DND-41 (cell line): ENCODE results near the gene CACTIN.

Source experiments
- ATAC-seq: fragments of 200-7000 bp; cut with Tn5 transposase; 3 replicates; pipeline ENCODE4 v1.9.1; 2021; ENCODE audit warnings: low read depth; ENCODE audit not compliant: insufficient read depth
- DNase-seq: peaks from one replicate; pipeline ENCODE4 v3.0.0-alpha.2; 2020
- H2AFZ ChIP-seq: 2 replicates; pipeline ENCODE4 v1.6.0; 2012; ENCODE audit warnings: low read depth, low read length
- H3K27ac ChIP-seq: 2 replicates; pipeline ENCODE4 v1.5.1; 2012; ENCODE audit warnings: low read length, inconsistent platforms
- H3K27me3 ChIP-seq: fragments of 200-600 bp; sonication (generic); 2 replicates; pipeline ENCODE4 v1.6.0; 2012; ENCODE audit warnings: low read length, mild to moderate bottlenecking, inconsistent platforms; ENCODE audit not compliant: insufficient read depth, poor library complexity
- H3K36me3 ChIP-seq: 2 replicates; pipeline ENCODE4 v1.5.1; 2012; ENCODE audit warnings: low read length, inconsistent platforms; ENCODE audit not compliant: insufficient read depth
- H3K4me1 ChIP-seq: 2 replicates; pipeline ENCODE4 v1.5.1; 2012; ENCODE audit warnings: mild to moderate bottlenecking, low read length; ENCODE audit not compliant: insufficient read depth
- H3K4me2 ChIP-seq: 2 replicates; pipeline ENCODE4 v1.6.0; 2012; ENCODE audit warnings: mild to moderate bottlenecking, moderate library complexity, low read length, inconsistent platforms; ENCODE audit not compliant: insufficient read depth
- H3K4me3 ChIP-seq, 2 experiments: fragments of 200-600 bp in 1 of 2; shearing (Covaris generic) in 1 of 2; 2 replicates each; pipeline ENCODE4 v1.5.1; 2012 to 2016; ENCODE audit warnings: inconsistent platforms in 2 of 2, low read length in 2 of 2, mild to moderate bottlenecking in 2 of 2, low read depth in 1 of 2, moderate library complexity in 1 of 2
- H3K79me2 ChIP-seq: 2 replicates; pipeline ENCODE4 v1.6.0; 2012; ENCODE audit warnings: low read length, inconsistent platforms; ENCODE audit not compliant: insufficient read depth
- H3K9ac ChIP-seq: 2 replicates; pipeline ENCODE4 v1.6.0; 2012; ENCODE audit warnings: low read depth, mild to moderate bottlenecking, inconsistent platforms, low read length, moderate library complexity
- H3K9me3 ChIP-seq: 2 replicates; pipeline ENCODE4 v1.5.1; 2012; ENCODE audit warnings: low read length, moderate library complexity, mild to moderate bottlenecking, inconsistent platforms; ENCODE audit not compliant: insufficient read depth, severe bottlenecking
- H4K20me1 ChIP-seq: 2 replicates; pipeline ENCODE4 v1.6.0; 2012; ENCODE audit warnings: low read length; ENCODE audit not compliant: insufficient read depth
- EZH2 ChIP-seq: IDR thresholded peaks from 3 replicates; pipeline ENCODE4 v1.6.1; 2012; ENCODE audit warnings: borderline replicate concordance, low read depth, mild to moderate bottlenecking, moderate library complexity, low read length, inconsistent platforms; ENCODE audit not compliant: severe bottlenecking
- TF ChIP-seq, protein P1 (sequence below): IDR thresholded peaks from 2 replicates; pipeline ENCODE4 v1.5.1; 2012; ENCODE audit warnings: borderline replicate concordance, low read length, moderate library complexity, mild to moderate bottlenecking; ENCODE audit not compliant: poor library complexity, severe bottlenecking; ENCODE audit errors: extremely low read depth

CACTIN gene

DNA sequence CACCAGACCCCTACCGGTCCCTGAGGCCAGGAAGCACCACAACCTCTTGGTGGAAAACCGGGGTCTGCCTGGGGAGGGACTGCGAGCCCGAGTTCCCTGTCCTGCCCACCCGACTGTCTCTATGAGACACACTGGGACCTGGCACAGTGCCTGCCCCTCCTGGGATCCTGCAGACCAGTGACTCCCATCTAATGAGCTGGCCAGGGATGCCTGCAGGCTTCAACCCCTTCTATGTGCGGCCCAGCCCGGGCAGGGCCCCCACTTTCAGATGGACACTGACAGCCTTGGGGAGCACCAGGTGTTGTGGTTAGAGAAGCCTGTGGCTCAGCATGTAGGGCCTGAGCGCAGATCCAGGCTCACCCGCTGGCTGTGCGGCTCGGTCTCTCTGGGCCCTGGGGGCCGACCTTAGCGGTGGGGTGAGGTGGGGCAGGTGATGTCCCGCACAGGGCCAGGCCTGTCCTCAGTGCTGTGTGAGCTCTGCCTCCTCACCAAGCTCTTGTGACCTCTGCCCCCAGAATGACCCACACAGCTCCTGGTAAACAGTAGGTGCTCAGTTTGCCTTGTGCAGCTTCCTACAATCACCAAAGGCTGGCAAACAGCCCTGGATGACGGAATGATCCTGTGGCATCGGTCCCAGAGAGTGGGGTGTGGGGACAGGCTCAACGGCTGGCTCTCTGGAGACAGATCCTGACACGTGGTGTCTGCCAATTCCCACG, 17.9 kb upstream of the CACTIN start:
- H3K4me3 ChIP-seq: no peak overlapping the region
- H3K4me2 ChIP-seq: no peak overlapping the region
- no peaks in the 10 kb centered on the region; the same call in 1 of the 2 replicates for H4K20me1 ChIP-seq
- no peak overlapping the region for H3K27ac ChIP-seq
- no peak for TF ChIP-seq EZH2
- TF ChIP-seq, protein P1, sequence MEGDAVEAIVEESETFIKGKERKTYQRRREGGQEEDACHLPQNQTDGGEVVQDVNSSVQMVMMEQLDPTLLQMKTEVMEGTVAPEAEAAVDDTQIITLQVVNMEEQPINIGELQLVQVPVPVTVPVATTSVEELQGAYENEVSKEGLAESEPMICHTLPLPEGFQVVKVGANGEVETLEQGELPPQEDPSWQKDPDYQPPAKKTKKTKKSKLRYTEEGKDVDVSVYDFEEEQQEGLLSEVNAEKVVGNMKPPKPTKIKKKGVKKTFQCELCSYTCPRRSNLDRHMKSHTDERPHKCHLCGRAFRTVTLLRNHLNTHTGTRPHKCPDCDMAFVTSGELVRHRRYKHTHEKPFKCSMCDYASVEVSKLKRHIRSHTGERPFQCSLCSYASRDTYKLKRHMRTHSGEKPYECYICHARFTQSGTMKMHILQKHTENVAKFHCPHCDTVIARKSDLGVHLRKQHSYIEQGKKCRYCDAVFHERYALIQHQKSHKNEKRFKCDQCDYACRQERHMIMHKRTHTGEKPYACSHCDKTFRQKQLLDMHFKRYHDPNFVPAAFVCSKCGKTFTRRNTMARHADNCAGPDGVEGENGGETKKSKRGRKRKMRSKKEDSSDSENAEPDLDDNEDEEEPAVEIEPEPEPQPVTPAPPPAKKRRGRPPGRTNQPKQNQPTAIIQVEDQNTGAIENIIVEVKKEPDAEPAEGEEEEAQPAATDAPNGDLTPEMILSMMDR: no peak
- DNase-seq: no peak
- H3K4me1 ChIP-seq: no peaks in the 10 kb centered on the region
- no peak overlapping the region for H2AFZ ChIP-seq
- H3K9me3 ChIP-seq: no peaks in the 10 kb centered on the region
- H3K9ac ChIP-seq: no peak overlapping the region
- no peaks in the 10 kb centered on the region for H3K27me3 ChIP-seq
- no peak for ATAC-seq
- peaks cover 32% of the 10 kb centered on the region for H3K36me3 ChIP-seq
- H3K79me2 ChIP-seq: no peaks in the 10 kb centered on the region

DNA sequence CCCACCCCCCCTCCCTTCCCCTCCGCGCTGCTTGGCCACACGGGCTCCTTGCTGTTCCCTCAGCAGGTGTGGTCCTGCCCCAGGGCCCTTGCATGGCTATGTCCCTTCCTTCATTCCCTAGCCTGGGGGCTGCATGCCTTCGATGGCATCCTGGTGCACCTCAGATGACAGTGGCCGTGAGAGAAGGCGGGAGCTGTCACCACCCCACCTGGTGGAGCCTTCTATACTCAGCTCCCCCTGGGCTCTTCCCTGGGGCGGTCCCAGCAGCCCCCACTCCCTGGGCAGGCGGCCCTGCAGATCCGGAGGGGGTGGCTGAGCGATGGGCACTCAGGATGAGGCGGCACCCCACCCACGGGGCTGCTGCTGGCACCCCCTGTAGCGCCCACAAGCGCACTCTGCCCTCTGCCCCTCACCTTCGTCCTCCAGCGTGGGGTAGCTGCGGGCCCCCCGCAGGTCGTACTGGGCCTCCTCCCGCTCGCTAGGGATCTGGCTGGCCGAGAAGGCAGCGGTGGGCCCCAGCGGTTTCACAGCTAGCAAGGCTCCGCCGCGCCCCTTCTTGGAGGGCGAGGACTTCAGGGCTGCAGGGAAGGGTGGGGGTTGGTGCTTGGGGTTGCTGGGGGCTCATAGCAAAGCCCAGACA, 17.2 kb upstream of the CACTIN start:
- Histone ChIP-seq H3K9ac (no peak overlapping the region), H3K79me2 (no peaks in the 10 kb centered on the region), H3K36me3 (peaks cover 39% of the 10 kb centered on the region), H2AFZ (no peak overlapping the region), H3K4me2 (no peak overlapping the region), H3K4me3 (no peak overlapping the region), H4K20me1 (no peaks in the 10 kb centered on the region; the same call in 1 of the 2 replicates), H3K4me1 (no peaks in the 10 kb centered on the region), H3K27ac (no peak overlapping the region), H3K9me3 (no peaks in the 10 kb centered on the region), H3K27me3 (no peaks in the 10 kb centered on the region)
- no peak for DNase-seq
- TF ChIP-seq EZH2: no peak
- TF ChIP-seq, protein P1: no peak
- 0 out of 3 replicates have a peak, but pooled peaks have one; percentile 12 for ATAC-seq

DNA sequence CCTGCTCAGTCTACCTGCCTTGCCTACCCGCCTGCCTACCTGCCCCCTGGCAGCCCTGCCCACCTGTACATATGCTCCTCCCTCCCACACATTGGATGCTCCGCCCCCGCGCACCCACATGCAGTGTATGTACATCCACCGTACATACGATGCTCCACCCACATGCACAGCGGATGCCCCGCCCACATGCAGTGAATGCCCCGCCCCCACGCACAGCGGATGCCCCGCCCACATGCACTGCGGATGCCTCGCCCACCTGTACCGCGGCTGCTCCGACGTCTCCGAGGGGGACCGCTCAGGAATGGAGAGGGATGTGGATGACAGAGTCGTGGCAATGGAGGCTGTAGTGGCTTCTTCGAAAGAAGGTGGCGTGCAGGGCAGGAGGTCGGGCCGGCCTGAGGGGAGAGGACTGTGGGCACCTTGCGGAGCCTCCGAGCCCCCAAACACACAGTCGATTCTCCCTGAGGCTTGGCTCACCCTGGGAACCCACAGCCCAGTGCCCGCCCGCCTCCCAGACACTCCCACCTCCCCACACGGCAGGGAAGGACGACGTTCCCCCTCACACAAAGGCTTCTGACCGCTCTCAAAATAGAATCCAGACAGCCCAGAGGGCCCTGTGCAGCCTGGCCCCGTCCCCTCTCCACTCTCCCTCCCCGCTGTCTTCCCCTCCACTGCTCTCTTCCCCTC, 16.5 kb upstream of the CACTIN start:
- Histone ChIP-seq H2AFZ (no peak overlapping the region), H3K4me2 (no peak overlapping the region), H3K9ac (no peak overlapping the region), H3K79me2 (no peaks in the 10 kb centered on the region), H3K36me3 (peaks cover 45% of the 10 kb centered on the region), H3K27me3 (no peaks in the 10 kb centered on the region), H3K9me3 (no peaks in the 10 kb centered on the region), H3K4me3 (no peak overlapping the region), H4K20me1 (no peaks in the 10 kb centered on the region; the same call in 1 of the 2 replicates), H3K27ac (no peak overlapping the region), H3K4me1 (no peaks in the 10 kb centered on the region)
- ATAC-seq: peak; percentile 41; the same call in 2 of the 3 replicates
- TF ChIP-seq, protein P1: no peak
- TF ChIP-seq EZH2: no peak
- DNase-seq: peak; percentile 30
